HG03280 (cell line): ENCODE measurements around the gene CHN2.
A peak's percentile ranks its signal among the peaks of the same experiment; 100 is the strongest.

Source experiments
- ATAC-seq: cut with Tn5 transposase; IDR thresholded peaks from one replicate; pipeline ENCODE4 v1.9.1; 2021; ENCODE audit warnings: mild to moderate bottlenecking, moderate library complexity; ENCODE audit not compliant: unreplicated experiment

The CHN2 gene

GRCh38 chr7:29281782-29282541 lies 87.4 kb downstream of the CHN2 start:
- no peak for ATAC-seq

GRCh38 chr7:29282819-29283414 lies 88.3 kb downstream of the CHN2 start:
- ATAC-seq: no peak

- ATAC-seq: no peak
Measured at GRCh38 chr7:29284696-29285443, 90.3 kb downstream of the CHN2 start.

GRCh38 chr7:29285444-29285793 lies 90.8 kb downstream of the CHN2 start:
- peak; percentile 60 for ATAC-seq

- ATAC-seq: no peak
Measured at GRCh38 chr7:29285861-29286260, 91.3 kb downstream of the CHN2 start.

GRCh38 chr7:29287366-29287765 lies 92.8 kb downstream of the CHN2 start:
- ATAC-seq: no peak

GRCh38 chr7:29288181-29289091 lies 93.9 kb downstream of the CHN2 start:
- ATAC-seq: no peak

GRCh38 chr7:29289156-29290021 lies 94.8 kb downstream of the CHN2 start:
- ATAC-seq: peak; percentile 71

- ATAC-seq: no peak
Measured at GRCh38 chr7:29290829-29291228, 96.3 kb downstream of the CHN2 start.

GRCh38 chr7:29291723-29292618 lies 97.4 kb downstream of the CHN2 start:
- ATAC-seq: no peak

- ATAC-seq: no peak
Measured at GRCh38 chr7:29292886-29293658, 98.5 kb downstream of the CHN2 start.

- ATAC-seq: no peak
Measured at GRCh38 chr7:29296421-29296820, 101.8 kb downstream of the CHN2 start.

- no peak for ATAC-seq
Measured at GRCh38 chr7:29297194-29297890, 102.8 kb downstream of the CHN2 start.

- ATAC-seq: no peak
Measured at GRCh38 chr7:29299086-29299485, 104.5 kb downstream of the CHN2 start.

- no peak for ATAC-seq
Measured at GRCh38 chr7:29300026-29300480, 105.5 kb downstream of the CHN2 start.

GRCh38 chr7:29300649-29301048 lies 106.1 kb downstream of the CHN2 start:
- ATAC-seq: no peak

GRCh38 chr7:29302666-29303395 lies 108.3 kb downstream of the CHN2 start:
- no peak for ATAC-seq
